OCI-LY3 (cell line): ENCODE measurements around the gene MAP6.
A peak's percentile ranks its signal among the peaks of the same experiment; 100 is the strongest.

Experiments
- H2AFZ ChIP-seq: fragments of 200-600, 300-600 bp; shearing (Covaris generic); 2 replicates; pipeline ENCODE4 v1.6.0; 2014; ENCODE audit warnings: antibody characterized with exemption, low read depth, low read length
- H3K27ac ChIP-seq: fragments of 200-600, 300-600 bp; sonication (generic); 2 replicates; pipeline ENCODE4 v1.5.1; 2014; ENCODE audit warnings: mild to moderate bottlenecking, low read length, moderate library complexity, mixed read lengths
- H3K27me3 ChIP-seq: fragments of 200-600, 300-600 bp; sonication (generic); 2 replicates; pipeline ENCODE4 v1.6.1; 2014; ENCODE audit warnings: low read depth, low read length, mixed read lengths
- H3K36me3 ChIP-seq: fragments of 200-600, 300-600 bp; sonication (generic); replicated peaks from 2 replicates; pipeline ENCODE3; 2014; ENCODE audit warnings: low read depth, low read length, mixed read lengths
- H3K4me1 ChIP-seq: fragments of 300-600, 200-600 bp; sonication (generic); 2 replicates; pipeline ENCODE4 v1.6.1; 2014; ENCODE audit warnings: low read length, mixed read lengths
- H3K4me2 ChIP-seq: fragments of 200-600, 300-600 bp; sonication (generic); 2 replicates; pipeline ENCODE4 v1.6.1; 2014; ENCODE audit warnings: low read length, mixed read lengths
- H3K4me3 ChIP-seq: fragments of 300-600, 200-600 bp; sonication (generic); 2 replicates; pipeline ENCODE4 v1.5.1; 2014; ENCODE audit warnings: antibody characterized with exemption, mild to moderate bottlenecking, low read length, moderate library complexity
- H3K79me2 ChIP-seq: fragments of 300-600, 200-600 bp; shearing (Covaris generic); 2 replicates; pipeline ENCODE4 v1.6.1; 2014; ENCODE audit warnings: mild to moderate bottlenecking, low read length, mixed read lengths
- H3K9ac ChIP-seq: fragments of 300-600, 200-600 bp; shearing (Covaris generic); 2 replicates; pipeline ENCODE4 v1.6.0; 2014; ENCODE audit warnings: mild to moderate bottlenecking, low read length, moderate library complexity
- H3K9me3 ChIP-seq: fragments of 200-600, 300-600 bp; shearing (Covaris generic); 2 replicates; pipeline ENCODE4 v1.6.1; 2014; ENCODE audit warnings: low read length, mixed read lengths; ENCODE audit not compliant: insufficient read depth
- H4K20me1 ChIP-seq: fragments of 200-600, 300-600 bp; sonication (generic); 2 replicates; pipeline ENCODE4 v1.6.1; 2016; ENCODE audit warnings: low read length, mixed read lengths; ENCODE audit not compliant: insufficient read depth
- CTCF ChIP-seq: fragments of 200-600, 300-600 bp; sonication (generic); IDR thresholded peaks from 2 replicates; pipeline ENCODE4 v1.5.1; 2014; ENCODE audit warnings: antibody characterized with exemption, low read length, low read depth
- EZH2phosphoT487 ChIP-seq: fragments of 200-600 bp; shearing (Covaris generic); IDR thresholded peaks from 2 replicates; pipeline ENCODE4 v1.6.1; 2018; ENCODE audit warnings: antibody characterized with exemption, mixed run types, low read depth

MAP6 gene

GRCh38 chr11:75537740-75538139, 131.1 kb downstream of the MAP6 start:
- peak overlapping the region; percentile 15; the same call in 1 of the 2 replicates for H3K9ac ChIP-seq

More at GRCh38 chr11:75537740-75538139, 131.1 kb downstream of the MAP6 start:
- no peak for TF ChIP-seq EZH2phosphoT487
- TF ChIP-seq CTCF, result no peak
- Histone ChIP-seq H4K20me1 (no peaks in the 10 kb centered on the region), H3K27ac (no peak overlapping the region), H3K27me3 (peaks cover 29% of the 10 kb centered on the region; the same call in 1 of the 2 replicates), H3K4me1 (peaks cover 38% of the 10 kb centered on the region), H3K79me2 (no peaks in the 10 kb centered on the region), H3K4me3 (peak overlapping the region; percentile 59), H3K36me3 (no peaks in the 10 kb centered on the region), H2AFZ (peak overlapping the region; percentile 53), H3K4me2 (peak overlapping the region; percentile 66), H3K9me3 (no peaks in the 10 kb centered on the region)
